Osteoblast (primary cell): ENCODE measurements around the gene HOMEZ. TPM values are rescaled to one million over a fixed set of nuclear protein-coding genes. Genes with fewer than 3 reads are reported as not detected.
A peak's percentile ranks its signal among the peaks of the same experiment; 100 is the strongest.

Experiments used
- DNase-seq: peaks from one replicate; pipeline ENCODE4 v3.0.0; 2011; ENCODE audit warnings: low spot score, mixed read lengths; ENCODE audit not compliant: insufficient read length; ENCODE audit errors: missing footprints
- H2AFZ ChIP-seq: 2 replicates; pipeline ENCODE4 v1.6.0; 2011; ENCODE audit warnings: mild to moderate bottlenecking, low read length
- H3K27ac ChIP-seq: 2 replicates; pipeline ENCODE4 v1.5.1; 2011; ENCODE audit warnings: mild to moderate bottlenecking, low read depth, low read length, moderate library complexity
- H3K27me3 ChIP-seq: 2 replicates; pipeline ENCODE4 v1.6.0; 2012; ENCODE audit warnings: mild to moderate bottlenecking, control low read depth, inconsistent platforms, low read length, moderate library complexity; ENCODE audit not compliant: insufficient read depth
- H3K36me3 ChIP-seq: 2 replicates; pipeline ENCODE4 v1.5.1; 2011; ENCODE audit warnings: mild to moderate bottlenecking, low read length, control low read depth, moderate library complexity; ENCODE audit not compliant: insufficient read depth
- H3K4me1 ChIP-seq: 2 replicates; pipeline ENCODE4 v1.5.1; 2011; ENCODE audit warnings: mild to moderate bottlenecking, low read length, control low read depth, moderate library complexity; ENCODE audit not compliant: insufficient read depth
- H3K4me2 ChIP-seq: 2 replicates; pipeline ENCODE4 v1.6.0; 2011; ENCODE audit warnings: mild to moderate bottlenecking, low read length; ENCODE audit not compliant: insufficient read depth
- H3K4me3 ChIP-seq: fragments of 200-600 bp; sonication (generic); 3 replicates; pipeline ENCODE4 v1.5.1; 2012; ENCODE audit warnings: mild to moderate bottlenecking, low read length, inconsistent platforms; ENCODE audit not compliant: insufficient read depth
- H3K79me2 ChIP-seq: 2 replicates; pipeline ENCODE4 v1.6.0; 2012; ENCODE audit warnings: mild to moderate bottlenecking, low read length, control low read depth, inconsistent platforms; ENCODE audit not compliant: insufficient read depth
- H3K9me3 ChIP-seq: 2 replicates; pipeline ENCODE4 v1.5.1; 2011; ENCODE audit warnings: low read depth, low read length, control low read depth
- H4K20me1 ChIP-seq: 2 replicates; pipeline ENCODE4 v1.6.0; 2012; ENCODE audit warnings: mild to moderate bottlenecking, low read length, control low read depth; ENCODE audit not compliant: insufficient read depth
- CTCF ChIP-seq: IDR thresholded peaks from 2 replicates; pipeline ENCODE4 v1.5.1; 2011; ENCODE audit warnings: mild to moderate bottlenecking, low read depth, low read length, moderate library complexity; ENCODE audit errors: extremely low read depth
- total RNA-seq: library from RNA; depleted of rRNA; stranded (reverse); fragments of >200 nt; gene quantifications from 2 replicates; pipeline ENCODE4 v1.2.3, GENCODE V29; 2012

The HOMEZ gene
- total RNA-seq, 1 donor: 5.4 TPM

- H3K27me3 ChIP-seq: no peaks in the 10 kb centered on the region
- H3K4me3 ChIP-seq: no peak overlapping the region
- DNase-seq: no peak
- peaks cover 46% of the 10 kb centered on the region for H3K36me3 ChIP-seq
- peaks cover 71% of the 10 kb centered on the region for H3K79me2 ChIP-seq
- H3K27ac ChIP-seq: no peak overlapping the region
- H3K4me2 ChIP-seq: peak overlapping the region; percentile 4
- H4K20me1 ChIP-seq: peaks cover 38% of the 10 kb centered on the region
- H2AFZ ChIP-seq: no peak overlapping the region
- H3K4me1 ChIP-seq: peaks cover 39% of the 10 kb centered on the region
- H3K9me3 ChIP-seq: no peaks in the 10 kb centered on the region
- no peak for TF ChIP-seq CTCF
Observed at GRCh38 chr14:23310546-23310945, 24.6 kb upstream of the HOMEZ start.

- Histone ChIP-seq H3K27ac (no peak overlapping the region), H3K4me3 (peak overlapping the region; percentile 81), H3K79me2 (peaks cover 66% of the 10 kb centered on the region), H3K9me3 (no peaks in the 10 kb centered on the region), H3K36me3 (peaks cover 42% of the 10 kb centered on the region), H3K4me2 (peak overlapping the region; percentile 82), H3K27me3 (no peaks in the 10 kb centered on the region), H2AFZ (no peak overlapping the region), H4K20me1 (peaks cover 38% of the 10 kb centered on the region), H3K4me1 (peaks cover 39% of the 10 kb centered on the region)
- no peak for TF ChIP-seq CTCF
- no peak for DNase-seq
Observed at GRCh38 chr14:23308721-23309445, 23.0 kb upstream of the HOMEZ start.

DNA sequence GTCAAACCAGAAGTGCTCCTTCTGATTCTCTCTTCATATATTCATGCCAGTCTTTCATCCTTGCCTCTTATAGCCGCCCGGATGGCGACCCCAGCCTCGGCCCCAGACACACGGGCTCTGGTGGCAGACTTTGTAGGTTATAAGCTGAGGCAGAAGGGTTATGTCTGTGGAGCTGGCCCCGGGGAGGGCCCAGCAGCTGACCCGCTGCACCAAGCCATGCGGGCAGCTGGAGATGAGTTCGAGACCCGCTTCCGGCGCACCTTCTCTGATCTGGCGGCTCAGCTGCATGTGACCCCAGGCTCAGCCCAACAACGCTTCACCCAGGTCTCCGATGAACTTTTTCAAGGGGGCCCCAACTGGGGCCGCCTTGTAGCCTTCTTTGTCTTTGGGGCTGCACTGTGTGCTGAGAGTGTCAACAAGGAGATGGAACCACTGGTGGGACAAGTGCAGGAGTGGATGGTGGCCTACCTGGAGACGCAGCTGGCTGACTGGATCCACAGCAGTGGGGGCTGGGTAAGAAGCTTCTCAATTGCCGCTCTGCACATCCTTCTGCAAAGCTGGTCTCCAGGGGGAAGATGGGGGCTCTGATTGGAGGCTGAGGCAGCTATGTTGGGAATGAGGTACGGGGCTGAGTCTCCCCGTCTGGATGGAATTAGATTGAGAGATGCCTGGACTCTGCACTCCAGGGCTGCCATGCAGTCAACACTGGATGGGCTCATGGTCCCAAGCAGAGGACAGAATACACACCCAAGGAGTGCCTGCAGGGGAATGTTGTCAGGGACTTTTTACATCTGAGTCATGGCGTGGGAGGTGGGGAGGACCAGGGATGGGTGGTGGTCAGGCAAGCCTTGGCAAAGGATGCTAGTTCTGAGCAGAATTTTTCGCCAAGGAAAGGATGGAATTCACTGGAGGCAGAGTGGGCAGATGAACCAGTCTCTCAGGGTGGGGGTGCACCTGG is 22.0 kb upstream of the HOMEZ start:
- Histone ChIP-seq H2AFZ (no peak overlapping the region), H3K27me3 (no peaks in the 10 kb centered on the region), H3K4me3 (peak overlapping the region; percentile 81), H3K4me2 (peak overlapping the region; percentile 82), H3K9me3 (no peaks in the 10 kb centered on the region), H4K20me1 (peaks cover 38% of the 10 kb centered on the region), H3K27ac (peak overlapping the region; percentile 89), H3K4me1 (peaks cover 40% of the 10 kb centered on the region), H3K79me2 (peaks cover 61% of the 10 kb centered on the region), H3K36me3 (peaks cover 38% of the 10 kb centered on the region)
- DNase-seq: no peak
- no peak for TF ChIP-seq CTCF

GRCh38 chr14:23307146-23307530 is 21.2 kb upstream of the HOMEZ start:
- H3K4me3 ChIP-seq: peak overlapping the region; percentile 81
- H3K4me1 ChIP-seq: peaks cover 44% of the 10 kb centered on the region
- peak overlapping the region; percentile 95 for H2AFZ ChIP-seq

More at GRCh38 chr14:23307146-23307530, 21.2 kb upstream of the HOMEZ start:
- H3K27ac ChIP-seq: peak overlapping the region; percentile 89
- peak; percentile 83 for DNase-seq
- H3K4me2 ChIP-seq: peak overlapping the region; percentile 82
- peaks cover 54% of the 10 kb centered on the region for H3K79me2 ChIP-seq
- peaks cover 32% of the 10 kb centered on the region for H3K36me3 ChIP-seq
- no peak for TF ChIP-seq CTCF
- H3K27me3 ChIP-seq: no peaks in the 10 kb centered on the region
- H3K9me3 ChIP-seq: no peaks in the 10 kb centered on the region
- peaks cover 38% of the 10 kb centered on the region for H4K20me1 ChIP-seq
